ENCODE data around the gene HACE1. TPM values are rescaled to one million over a fixed set of nuclear protein-coding genes. Genes with fewer than 3 reads are reported as not detected.
"Not testable (repeated sequence)": the region's sequence is repeated elsewhere in the genome, so short reads cannot be mapped to it uniquely, and the experiment has no call there.

HACE1 gene
- total RNA-seq, 4 donors from 2014 or later, result 6.1 to 17.7 (median 11.2) TPM

- H3K36me3 ChIP-seq, result peaks cover 0 to 57% (median 0%) of the 10 kb centered on the region in 3 donors
- H3K4me3 ChIP-seq, result no peak overlapping the region
- H3K27me3 ChIP-seq, result no peaks in the 10 kb centered on the region
- no peaks in the 10 kb centered on the region for H3K4me1 ChIP-seq
- peaks cover 0 to 32% (median 13%) of the 10 kb centered on the region in 3 donors for H3K9me3 ChIP-seq
- 80 to 100% methylated on average over 1 of the region's 2 CpGs for WGBS, 2 donors
- intact Hi-C loops (cut with DNase I), result no loop called here
- no peak for DNase-seq
- TF ChIP-seq CTCF (IDR thresholded peaks at IDR 0.05) (no peak), POLR2A (IDR thresholded peaks at IDR 0.05) (no peak)
- H3K27ac ChIP-seq, result no peak overlapping the region
Measured at GRCh38 chr6:104753251-104753650, 106.5 kb downstream of the HACE1 start.

- Histone ChIP-seq H3K27me3 (no peaks in the 10 kb centered on the region), H3K9me3 (peaks cover 0 to 15% (median 0%) of the 10 kb centered on the region in 3 donors), H3K4me1 (no peaks in the 10 kb centered on the region), H3K4me3 (no peak overlapping the region), H3K27ac (no peak overlapping the region), H3K36me3 (peaks cover 0 to 51% (median 0%) of the 10 kb centered on the region in 3 donors)
- no peak for DNase-seq
- TF ChIP-seq CTCF (IDR thresholded peaks at IDR 0.05) (no peak), POLR2A (IDR thresholded peaks at IDR 0.05) (no peak)
- intact Hi-C loops (cut with DNase I), result no loop called here
- WGBS, 2 donors, result 95 to 100% methylated on average over 2 of the region's 2 CpGs
Measured at GRCh38 chr6:104750449-104750848, 109.3 kb downstream of the HACE1 start.

- H3K9me3 ChIP-seq; H3K27ac ChIP-seq; H3K4me1 ChIP-seq; H3K27me3 ChIP-seq; H3K4me3 ChIP-seq; H3K36me3 ChIP-seq; DNase-seq; intact Hi-C loops (cut with DNase I): not testable (repeated sequence)
- 92 to 99% methylated on average over 3 of the region's 3 CpGs for WGBS, 2 donors
Measured at GRCh38 chr6:104739124-104739523, 120.6 kb downstream of the HACE1 start.

GRCh38 chr6:104737567-104737966 lies 122.2 kb downstream of the HACE1 start:
- intact Hi-C loops (cut with DNase I); H3K27me3 ChIP-seq; H3K27ac ChIP-seq; H3K4me3 ChIP-seq; H3K36me3 ChIP-seq; H3K9me3 ChIP-seq; H3K4me1 ChIP-seq; DNase-seq: not testable (repeated sequence)
- 91% methylated on average over 6 to 16 of the region's 16 CpGs for WGBS, 2 donors

GRCh38 chr6:104736545-104736944 lies 123.2 kb downstream of the HACE1 start:
- H3K36me3 ChIP-seq, result peaks cover 0 to 15% (median 0%) of the 10 kb centered on the region in 3 donors
- no peaks in the 10 kb centered on the region for H3K4me1 ChIP-seq
- intact Hi-C loops (cut with DNase I), result no loop called here
- no peak for DNase-seq
- H3K9me3 ChIP-seq, result no peaks in the 10 kb centered on the region
- H3K4me3 ChIP-seq, result no peak overlapping the region
- H3K27me3 ChIP-seq, result no peaks in the 10 kb centered on the region
- WGBS, 2 donors, result 91 to 95% methylated on average over 1 of the region's 1 CpG
- H3K27ac ChIP-seq, result no peak overlapping the region
- TF ChIP-seq CTCF (IDR thresholded peaks at IDR 0.05) (no peak), POLR2A (IDR thresholded peaks at IDR 0.05) (no peak)

GRCh38 chr6:104730450-104730849 lies 129.3 kb downstream of the HACE1 start:
- H3K27ac ChIP-seq, result no peak overlapping the region
- TF ChIP-seq POLR2A (IDR thresholded peaks at IDR 0.05) (no peak), CTCF (IDR thresholded peaks at IDR 0.05) (no peak)
- 87 to 92% methylated on average over 2 of the region's 2 CpGs for WGBS, 2 donors
- H3K36me3 ChIP-seq, result peaks cover 0 to 27% (median 0%) of the 10 kb centered on the region in 3 donors
- intact Hi-C loops (cut with DNase I), result no loop called here
- no peaks in the 10 kb centered on the region for H3K9me3 ChIP-seq
- DNase-seq, result no peak
- no peak overlapping the region for H3K4me3 ChIP-seq
- H3K27me3 ChIP-seq, result no peaks in the 10 kb centered on the region
- no peaks in the 10 kb centered on the region for H3K4me1 ChIP-seq

Data from esophagus squamous epithelium (tissue), 5 donors.